ENCODE results near the gene NFIX. TPM values are rescaled to one million over a fixed set of nuclear protein-coding genes. Genes with fewer than 3 reads are reported as not detected.

NFIX gene
- total and polyA plus RNA-seq, 9 of the 15 experiments (the other 6 are each of a cell fraction or from before 2014, with no cell fraction given), result 0.28 to 26.8 (median 5.4) TPM

DNA sequence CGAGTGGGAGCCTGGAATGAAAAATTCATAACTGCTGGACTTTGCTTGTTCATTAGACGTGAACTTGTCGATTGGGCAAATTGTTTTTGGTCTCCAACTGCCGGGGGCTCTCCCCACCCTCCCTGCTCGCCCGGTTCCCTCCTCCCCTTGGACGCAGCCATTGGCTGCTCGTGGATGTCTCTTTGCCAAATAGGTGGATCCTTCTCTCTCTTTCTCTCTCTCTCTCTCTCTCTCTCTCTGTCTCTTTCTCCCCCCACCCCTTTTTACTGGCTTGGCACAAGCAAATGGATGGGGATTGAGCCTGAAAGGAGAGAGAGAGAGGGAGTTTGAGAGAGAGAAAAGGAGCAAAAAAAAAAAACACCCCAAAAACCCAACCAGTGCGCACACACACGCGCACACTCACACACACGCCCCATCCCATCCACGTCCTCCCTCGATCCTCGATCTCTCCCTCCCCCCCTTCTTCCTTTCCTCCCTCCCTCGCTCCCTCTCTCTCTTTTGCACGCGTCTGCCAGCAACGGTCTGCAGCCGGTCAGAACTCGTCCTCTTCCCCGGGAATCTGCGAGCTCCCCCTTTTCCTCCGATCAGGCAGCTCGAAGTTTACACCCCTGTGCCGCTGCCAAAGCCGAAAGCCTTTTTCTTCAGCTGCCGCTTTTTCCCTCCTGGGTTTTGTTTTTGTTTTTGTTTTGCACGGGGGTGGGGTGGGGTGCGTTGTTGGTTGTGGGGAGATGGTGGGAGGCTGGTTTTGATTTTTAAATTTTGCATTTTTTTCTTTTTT lies 27.8 kb downstream of the NFIX start (continued):
- TF ChIP-seq ZFP1 (CRISPR knock-in tag; IDR thresholded peaks at IDR 0.05), result no peak
- peak; percentile 29 to 47; a peak in 2 of 4 replicates for TF ChIP-seq FOXK2 (conservative IDR thresholded peaks at IDR 0.05 in 1 of 2, IDR thresholded peaks at IDR 0.05 in 1 of 2; ENCODE audit: low read depth in 2 of 2)
- no peak for TF ChIP-seq ZNF41 (CRISPR knock-in tag; conservative IDR thresholded peaks at IDR 0.05)
- no peak for TF ChIP-seq GABPB2 (CRISPR knock-in tag; conservative IDR thresholded peaks at IDR 0.05)
- TF ChIP-seq POLR3A (IDR thresholded peaks at IDR 0.05; ENCODE audit: borderline replicate concordance, extremely low read depth, insufficient read depth, insufficient read length), result no peak
- peak; percentile 96 for TF ChIP-seq ZNF263 (CRISPR knock-in tag; IDR thresholded peaks at IDR 0.05; ENCODE audit: borderline replicate concordance)
- TF ChIP-seq RAD51 (IDR thresholded peaks at IDR 0.05; ENCODE audit: borderline replicate concordance, low read depth), result 0 out of 2 replicates have a peak, but pooled peaks have one; percentile 19
- no peak for TF ChIP-seq ZEB2 (IDR thresholded peaks at IDR 0.05)
- no peak for TF ChIP-seq ETV5 (CRISPR knock-in tag; IDR thresholded peaks at IDR 0.05; ENCODE audit: low read depth)
- TF ChIP-seq MXI1 (IDR thresholded peaks at IDR 0.05; ENCODE audit: low read depth, low read length), result no peak
- TF ChIP-seq PHB (CRISPR knock-in tag; IDR thresholded peaks at IDR 0.05), result no peak
- TF ChIP-seq MGA (IDR thresholded peaks at IDR 0.05), result peak; percentile 90
- no peak for TF ChIP-seq SMAD3 (CRISPR knock-in tag; conservative IDR thresholded peaks at IDR 0.05)
- TF ChIP-seq SP1 (CRISPR knock-in tag; IDR thresholded peaks at IDR 0.05), result peak; percentile 51
- peak; percentile 34 for TF ChIP-seq TBP (optimal IDR thresholded peaks at IDR 0.05; ENCODE audit: low read depth, low read length)
- TF ChIP-seq ATF1 (CRISPR knock-in tag; IDR thresholded peaks at IDR 0.05), result no peak
- peak; percentile 71 for TF ChIP-seq ATF1 (tag; IDR thresholded peaks at IDR 0.05)
- peak; percentile 31 for TF ChIP-seq MYC (IDR thresholded peaks at IDR 0.05; ENCODE audit: low read depth, low read length)
- no peak for TF ChIP-seq MYC (CRISPR knock-in tag; IDR thresholded peaks at IDR 0.05; ENCODE audit: borderline replicate concordance, low read depth)
